Erythroblast (primary cell): ENCODE measurements around the gene USP6.
"Not testable (repeated sequence)": the region's sequence is repeated elsewhere in the genome, so short reads cannot be mapped to it uniquely, and the experiment has no call there.

ENCODE experiments used
- GATA1 ChIP-seq: IDR thresholded peaks from 2 replicates; pipeline ENCODE4 v1.6.1; 2011; ENCODE audit warnings: low read depth, mild to moderate bottlenecking, control low read depth, low read length, moderate library complexity
- POLR2A ChIP-seq: IDR thresholded peaks from 2 replicates; pipeline ENCODE4 v1.6.1; 2011; ENCODE audit warnings: mild to moderate bottlenecking, low read length

DNA sequence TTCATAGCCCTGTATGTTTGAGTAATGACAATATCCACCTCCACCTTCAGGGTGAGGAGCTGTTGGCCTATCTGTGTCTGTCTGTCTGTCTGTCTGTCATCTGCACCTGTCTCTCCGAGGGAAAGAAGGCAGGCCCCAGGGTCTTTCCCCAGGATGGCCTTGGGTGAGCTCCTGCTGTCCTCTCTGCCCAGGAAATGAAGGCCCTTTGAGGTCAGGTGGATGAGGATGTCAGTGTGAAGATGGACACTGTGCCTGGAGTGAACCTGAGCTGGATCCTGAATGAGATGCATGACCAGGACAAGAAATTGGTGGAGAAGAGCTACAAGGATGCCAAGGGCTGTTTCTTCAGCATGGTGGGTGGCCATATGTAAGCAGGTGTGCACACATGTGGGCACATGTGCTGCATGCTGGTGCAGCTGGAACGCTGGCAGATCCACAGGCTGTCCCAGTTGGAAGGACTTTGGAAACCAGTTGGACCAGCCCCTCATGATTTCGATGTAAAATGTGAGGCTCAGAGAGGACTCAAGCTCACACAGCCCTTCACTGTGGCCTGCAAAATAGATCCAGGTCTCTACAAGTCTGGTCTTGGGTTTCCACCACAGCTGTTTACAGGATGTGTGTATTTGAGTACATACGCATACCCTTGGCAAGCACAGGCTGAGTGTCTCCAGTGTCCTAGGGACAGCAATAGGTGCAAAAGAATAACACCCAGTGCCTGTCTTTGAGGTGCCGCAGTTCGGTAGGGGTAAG is 4.8 kb downstream of the USP6 start:
- not testable (repeated sequence) for TF ChIP-seq POLR2A, GATA1
